ENCODE results near the gene AAK1. TPM values are rescaled to one million over a fixed set of nuclear protein-coding genes. Genes with fewer than 3 reads are reported as not detected.
A peak's percentile ranks its signal among the peaks of the same experiment; 100 is the strongest.

The AAK1 gene
- total and polyA plus RNA-seq, 2 donors (not counting 3 experiments of a cell fraction or from before 2014, with no cell fraction given): 31.0 to 127 TPM

DNA sequence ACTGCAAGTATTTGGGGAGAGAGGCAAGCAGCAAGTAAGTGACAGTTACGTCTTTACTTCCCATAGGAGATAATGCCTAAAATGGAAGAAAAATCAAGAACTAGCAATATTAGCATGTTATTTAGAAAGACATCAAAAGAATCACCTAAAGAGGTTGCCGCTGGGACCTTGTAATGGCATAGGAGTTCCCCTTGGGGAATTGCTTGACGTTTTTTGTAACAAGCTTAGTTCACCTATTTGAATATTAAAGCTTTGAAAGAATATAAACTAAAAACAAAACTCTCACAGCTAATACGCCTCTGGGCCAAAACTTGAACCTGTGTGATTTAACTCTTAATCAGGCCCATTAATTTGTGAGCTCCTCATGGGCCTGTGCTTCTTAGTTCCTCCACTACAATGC is 89.0 kb downstream of the AAK1 start:
- H3K27me3 ChIP-seq (ENCODE audit: control insufficient read depth in 2 of 2, insufficient read depth in 2 of 2, low read length in 2 of 2): no peaks in the 10 kb centered on the region
- BruUV-seq (replicated peaks): TSS peak; percentile 83
- POLR2A ChIA-PET: no interaction called here
- H3K9me1 ChIP-seq (replicated peaks; ENCODE audit: control insufficient read depth, extremely low read depth, insufficient read depth, low read length): no peaks in the 10 kb centered on the region
- H3K4me3 ChIP-seq (replicated peaks in 1 of 3; ENCODE audit: insufficient read depth in 1 of 3, low read depth in 1 of 3, low read length in 3 of 3): no peak overlapping the region
- dilution Hi-C loops (cut with MboI; ENCODE audit: extremely low pct_ligation_motif_present, low sequenced_read_pairs) (no loop called here), intact Hi-C loops (cut with micrococcal nuclease) (no loop called here)
- H3K9me3 ChIP-seq (replicated peaks; ENCODE audit: control insufficient read depth, insufficient read depth, low read length): no peaks in the 10 kb centered on the region
- H3K4me1 ChIP-seq (ENCODE audit: control insufficient read depth, extremely low read depth, insufficient read depth, low read length): peaks cover 49% of the 10 kb centered on the region
- peak overlapping the region; percentile 65 for H3K27ac ChIP-seq (ENCODE audit: insufficient read depth, low read depth, low read length)
- CTCF ChIA-PET: interaction anchor here (0.7 to 7.2 kb wide), 8 partner anchors 11 to 262 kb away, joined by 3 to 78 read pairs (median 4); no protein-coding TSS in a partner anchor
- peak overlapping the region; percentile 28 for H3K9ac ChIP-seq (replicated peaks; ENCODE audit: extremely low read depth, insufficient read depth, low read length)
- peaks cover 1 to 3% of the 10 kb centered on the region in 2 experiments for H3K36me3 ChIP-seq (ENCODE audit: control insufficient read depth in 2 of 2, extremely low read depth in 1 of 2, insufficient read depth in 2 of 2, low read length in 2 of 2)
- H3K79me2 ChIP-seq (ENCODE audit: control insufficient read depth, insufficient read depth, low read length): peaks cover 36% of the 10 kb centered on the region
- DNase-seq (ENCODE audit: low read depth, low spot score): no peak
- TF ChIP-seq EZH2 (IDR thresholded peaks at IDR 0.05; ENCODE audit: borderline replicate concordance, low read depth, low read length, severe bottlenecking) (no peak), JUN (IDR thresholded peaks at IDR 0.05; ENCODE audit: borderline replicate concordance, insufficient read depth, insufficient read length, low read depth) (no peak), MAX (IDR thresholded peaks at IDR 0.05; ENCODE audit: insufficient read depth, insufficient read length) (no peak)
- H4K20me1 ChIP-seq (replicated peaks; ENCODE audit: control insufficient read depth, extremely low read depth, insufficient read depth, low read length): no peaks in the 10 kb centered on the region
- H3K4me2 ChIP-seq (ENCODE audit: insufficient read depth, low read length): peak overlapping the region; percentile 56
- no peak overlapping the region for H2AFZ ChIP-seq (ENCODE audit: low read depth, low read length)
- FAIRE-seq: no peak

DNA sequence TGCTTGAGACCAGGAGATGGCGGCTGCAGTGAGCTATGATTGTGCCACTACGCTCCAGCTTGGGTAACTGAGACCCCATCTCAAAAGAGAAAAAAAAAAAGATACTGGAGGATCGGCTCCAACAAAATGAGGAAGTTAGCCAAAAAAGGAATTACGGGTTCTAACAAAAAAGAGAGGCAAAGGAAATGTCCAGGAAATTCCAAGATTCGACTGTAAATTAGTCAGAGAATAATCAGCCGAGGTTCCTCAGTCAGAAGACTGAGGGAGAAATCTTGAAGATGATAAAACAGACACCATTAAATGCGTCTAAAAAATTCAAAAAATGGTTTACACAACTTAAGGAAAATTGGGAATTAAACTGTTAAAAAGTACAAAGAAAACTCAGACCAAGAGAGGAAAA is 89.5 kb downstream of the AAK1 start:
- dilution Hi-C loops (cut with MboI; ENCODE audit: extremely low pct_ligation_motif_present, low sequenced_read_pairs): no loop called here
- H3K36me3 ChIP-seq (ENCODE audit: control insufficient read depth in 2 of 2, extremely low read depth in 1 of 2, insufficient read depth in 2 of 2, low read length in 2 of 2): peaks cover 1 to 3% of the 10 kb centered on the region in 2 experiments
- TF ChIP-seq GATA2 (IDR thresholded peaks at IDR 0.05; ENCODE audit: insufficient read depth, insufficient read length, low read depth, low read length) (no peak), EZH2 (IDR thresholded peaks at IDR 0.05; ENCODE audit: borderline replicate concordance, low read depth, low read length, severe bottlenecking) (no peak), MYC (IDR thresholded peaks at IDR 0.05; ENCODE audit: low read depth, low read length) (no peak), POLR2A (IDR thresholded peaks at IDR 0.05; ENCODE audit: low read depth, low read length) (no peak), POLR2AphosphoS5 (IDR thresholded peaks at IDR 0.05; ENCODE audit: insufficient read depth, low read depth, low read length) (no peak), JUN (IDR thresholded peaks at IDR 0.05; ENCODE audit: borderline replicate concordance, insufficient read depth, insufficient read length, low read depth) (no peak), MAX (IDR thresholded peaks at IDR 0.05; ENCODE audit: insufficient read depth, insufficient read length) (no peak), FOS (IDR thresholded peaks at IDR 0.05; ENCODE audit: borderline replicate concordance, insufficient read depth, low read length) (no peak)
- TF ChIP-seq, protein P1, sequence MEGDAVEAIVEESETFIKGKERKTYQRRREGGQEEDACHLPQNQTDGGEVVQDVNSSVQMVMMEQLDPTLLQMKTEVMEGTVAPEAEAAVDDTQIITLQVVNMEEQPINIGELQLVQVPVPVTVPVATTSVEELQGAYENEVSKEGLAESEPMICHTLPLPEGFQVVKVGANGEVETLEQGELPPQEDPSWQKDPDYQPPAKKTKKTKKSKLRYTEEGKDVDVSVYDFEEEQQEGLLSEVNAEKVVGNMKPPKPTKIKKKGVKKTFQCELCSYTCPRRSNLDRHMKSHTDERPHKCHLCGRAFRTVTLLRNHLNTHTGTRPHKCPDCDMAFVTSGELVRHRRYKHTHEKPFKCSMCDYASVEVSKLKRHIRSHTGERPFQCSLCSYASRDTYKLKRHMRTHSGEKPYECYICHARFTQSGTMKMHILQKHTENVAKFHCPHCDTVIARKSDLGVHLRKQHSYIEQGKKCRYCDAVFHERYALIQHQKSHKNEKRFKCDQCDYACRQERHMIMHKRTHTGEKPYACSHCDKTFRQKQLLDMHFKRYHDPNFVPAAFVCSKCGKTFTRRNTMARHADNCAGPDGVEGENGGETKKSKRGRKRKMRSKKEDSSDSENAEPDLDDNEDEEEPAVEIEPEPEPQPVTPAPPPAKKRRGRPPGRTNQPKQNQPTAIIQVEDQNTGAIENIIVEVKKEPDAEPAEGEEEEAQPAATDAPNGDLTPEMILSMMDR (IDR thresholded peaks at IDR 0.05; ENCODE audit: extremely low read depth in 1 of 2, insufficient read depth in 1 of 2, low read depth in 1 of 2, low read length in 2 of 2): no peak
- no peaks in the 10 kb centered on the region for H4K20me1 ChIP-seq (replicated peaks; ENCODE audit: control insufficient read depth, extremely low read depth, insufficient read depth, low read length)
- peak overlapping the region; percentile 24 for H3K27ac ChIP-seq (ENCODE audit: insufficient read depth, low read depth, low read length)
- H3K9ac ChIP-seq (replicated peaks; ENCODE audit: extremely low read depth, insufficient read depth, low read length): peak overlapping the region; percentile 28
- intact Hi-C loops (cut with micrococcal nuclease): no loop called here
- DNase-seq (ENCODE audit: low read depth, low spot score) (peak; percentile 24), FAIRE-seq (no peak)
- H3K79me2 ChIP-seq (ENCODE audit: control insufficient read depth, insufficient read depth, low read length): peaks cover 34% of the 10 kb centered on the region
- no peaks in the 10 kb centered on the region for H3K27me3 ChIP-seq (ENCODE audit: control insufficient read depth in 2 of 2, insufficient read depth in 2 of 2, low read length in 2 of 2)
- peaks cover 53% of the 10 kb centered on the region for H3K4me1 ChIP-seq (ENCODE audit: control insufficient read depth, extremely low read depth, insufficient read depth, low read length)
- POLR2A ChIA-PET: no interaction called here
- no peak overlapping the region for H3K4me3 ChIP-seq (replicated peaks in 1 of 3; ENCODE audit: insufficient read depth in 1 of 3, low read depth in 1 of 3, low read length in 3 of 3)
- H2AFZ ChIP-seq (ENCODE audit: low read depth, low read length): no peak overlapping the region
- H3K9me1 ChIP-seq (replicated peaks; ENCODE audit: control insufficient read depth, extremely low read depth, insufficient read depth, low read length): no peaks in the 10 kb centered on the region
- BruUV-seq (replicated peaks): no TSS peak
- CTCF ChIA-PET: interaction anchor here (1.0 to 7.2 kb wide), 4 partner anchors 11 to 171 kb away, joined by 3 to 78 read pairs (median 7); no protein-coding TSS in a partner anchor
- peak overlapping the region; percentile 56 for H3K4me2 ChIP-seq (ENCODE audit: insufficient read depth, low read length)
- no peaks in the 10 kb centered on the region for H3K9me3 ChIP-seq (replicated peaks; ENCODE audit: control insufficient read depth, insufficient read depth, low read length)

All from endothelial cell of umbilical vein (primary cell).